Measurements from ENCODE around the gene ALKBH5. TPM values are rescaled to one million over a fixed set of nuclear protein-coding genes. Genes with fewer than 3 reads are reported as not detected.

ALKBH5 gene
- total and polyA plus RNA-seq, 2 of the 8 experiments (the other 6 are each of a cell fraction or from before 2014, with no cell fraction given): 63.7 to 86.4 TPM

- POLR2A ChIA-PET (ENCODE audit: partially characterized antibody): interaction anchor here (1.3 to 2.9 kb wide), 3 partner anchors 34 to 45 kb away, joined by 3 to 10 read pairs (median 4); partner anchors contain the start of gene ALKBH5
- Histone ChIP-seq H3K4me2 (ENCODE audit: insufficient read depth in 1 of 2, low read depth in 2 of 2, low read length in 2 of 2) (no peak overlapping the region), H3K9me3 (ENCODE audit: insufficient read depth in 2 of 2, low read depth in 1 of 2, low read length in 1 of 2) (no peaks in the 10 kb centered on the region), H2BK20ac (ENCODE audit: low read length) (no peak overlapping the region), H3K56ac (replicated peaks; ENCODE audit: insufficient read length, low read depth, low read length) (no peak overlapping the region), H4K5ac (ENCODE audit: insufficient read length, low read depth, low read length) (no peak overlapping the region), H3K9ac (replicated peaks in 1 of 4; ENCODE audit: extremely low read depth in 1 of 4, low read depth in 3 of 4, low read length in 3 of 4) (no peak overlapping the region), H3K27me3 (replicated peaks in 1 of 4; ENCODE audit: control insufficient read depth in 3 of 4, extremely low read depth in 1 of 4, insufficient read depth in 3 of 4, low read length in 3 of 4) (no peaks in the 10 kb centered on the region; a peak in 2 of 7 replicates), H2BK12ac (ENCODE audit: low read depth, low read length) (no peak overlapping the region), H3K18ac (ENCODE audit: extremely low read depth, low read length) (no peak overlapping the region), H4K91ac (replicated peaks; ENCODE audit: insufficient read length, low read length) (no peak overlapping the region), H2BK5ac (ENCODE audit: low read depth, low read length) (no peak overlapping the region), H4K20me1 (replicated peaks in 1 of 2; ENCODE audit: control insufficient read depth in 1 of 2, insufficient read depth in 2 of 2, low read length in 2 of 2) (peaks cover 0 to 2% of the 10 kb centered on the region in 2 experiments), H3K14ac (ENCODE audit: insufficient read length) (no peak overlapping the region), H3K36me3 (ENCODE audit: control insufficient read depth in 2 of 4, insufficient read depth in 4 of 4, low read length in 3 of 4) (no peaks in the 10 kb centered on the region), H4K8ac (ENCODE audit: extremely low read depth, insufficient read depth, low read length) (no peak overlapping the region), H3K23me2 (ENCODE audit: low read depth, low read length) (no peaks in the 10 kb centered on the region), H2BK120ac (replicated peaks; ENCODE audit: low read depth, low read length) (no peak overlapping the region), H3K79me2 (ENCODE audit: control insufficient read depth in 1 of 2, insufficient read depth in 2 of 2, low read length in 2 of 2) (no peaks in the 10 kb centered on the region), H3K4ac (replicated peaks; ENCODE audit: insufficient read length, low read depth, low read length) (no peak overlapping the region), H2AK5ac (ENCODE audit: low read depth, low read length) (no peak overlapping the region), H3K27ac (ENCODE audit: low read depth, low read length) (no peak overlapping the region), H2BK15ac (ENCODE audit: low read length) (no peak overlapping the region), H3K79me1 (ENCODE audit: low read depth, low read length) (no peaks in the 10 kb centered on the region), H2AFZ (ENCODE audit: low read length) (no peak overlapping the region), H3K4me3 (ENCODE audit: extremely low read depth in 1 of 4, insufficient read depth in 2 of 4, low read depth in 3 of 4, low read length in 4 of 4) (no peak overlapping the region), H3K4me1 (replicated peaks in 1 of 4; ENCODE audit: control insufficient read depth in 3 of 4, insufficient read depth in 4 of 4, low read length in 3 of 4) (peaks cover 0 to 11% (median under 1%) of the 10 kb centered on the region in 4 experiments; a peak in 4 of 7 replicates), H3K23ac (ENCODE audit: insufficient read length) (no peak overlapping the region)
- FAIRE-seq (no peak), DNase-seq (ENCODE audit: low read depth in 1 of 2, low spot score in 2 of 2) (no peak)
- WGBS, 2 experiments (ENCODE audit: extremely low coverage in 1 of 2, insufficient coverage in 1 of 2, insufficient read length in 1 of 2, insufficient replicate concordance in 2 of 2, low coverage in 1 of 2, low lambda C conversion rate in 2 of 2, missing lambda C conversion rate in 1 of 2): 80% methylated on average over 8 of the region's 8 CpGs; no CpG with 5 or more reads in 1 of the 2 experiments
- CTCF ChIA-PET (ENCODE audit: partially characterized antibody): interaction anchor here (0.9 to 10.9 kb wide), 5 partner anchors 13 to 67 kb away, joined by 3 to 141 read pairs (median 99); no protein-coding TSS in a partner anchor
- TF ChIP-seq, protein P1, sequence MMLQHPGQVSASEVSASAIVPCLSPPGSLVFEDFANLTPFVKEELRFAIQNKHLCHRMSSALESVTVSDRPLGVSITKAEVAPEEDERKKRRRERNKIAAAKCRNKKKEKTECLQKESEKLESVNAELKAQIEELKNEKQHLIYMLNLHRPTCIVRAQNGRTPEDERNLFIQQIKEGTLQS (IDR thresholded peaks at IDR 0.05; ENCODE audit: insufficient read depth, low read depth, low read length): no peak
- TF ChIP-seq RNF2 (IDR thresholded peaks at IDR 0.05; ENCODE audit: borderline replicate concordance, low read depth, low read length, missing control alignments, poor library complexity, severe bottlenecking): no peak
- no peak for TF ChIP-seq CBX5 (IDR thresholded peaks at IDR 0.05; ENCODE audit: low read depth, low read length)
- no peak for TF ChIP-seq EZH2 (IDR thresholded peaks at IDR 0.05; ENCODE audit: low read depth, low read length, severe bottlenecking)
- TF ChIP-seq TAF1 (IDR thresholded peaks at IDR 0.05; ENCODE audit: low read depth, low read length): no peak
- TF ChIP-seq TBP (IDR thresholded peaks at IDR 0.05; ENCODE audit: low read depth, low read length): no peak
- no peak for TF ChIP-seq TCF12 (IDR thresholded peaks at IDR 0.05; ENCODE audit: low read depth, low read length)
- TF ChIP-seq FOSL1 (IDR thresholded peaks at IDR 0.05; ENCODE audit: insufficient read depth, low read depth, low read length): no peak
- no peak for TF ChIP-seq POU5F1 (IDR thresholded peaks at IDR 0.05; ENCODE audit: low read depth, low read length)
- no peak for TF ChIP-seq CTBP2 (IDR thresholded peaks at IDR 0.05; ENCODE audit: borderline replicate concordance, insufficient read depth, insufficient read length, low read length)
- no peak for TF ChIP-seq EP300 (IDR thresholded peaks at IDR 0.05; ENCODE audit: borderline replicate concordance in 1 of 2, low read depth in 2 of 2, low read length in 2 of 2)
Observed at GRCh38 chr17:18138065-18138749, 45.4 kb upstream of the ALKBH5 start.
